ENCODE data around the gene LUZP2. TPM values are rescaled to one million over a fixed set of nuclear protein-coding genes. Genes with fewer than 3 reads are reported as not detected.

The LUZP2 gene
- total and polyA plus RNA-seq, 12 donors: 11.2 to 72.0 (median 20.6) TPM

DNA sequence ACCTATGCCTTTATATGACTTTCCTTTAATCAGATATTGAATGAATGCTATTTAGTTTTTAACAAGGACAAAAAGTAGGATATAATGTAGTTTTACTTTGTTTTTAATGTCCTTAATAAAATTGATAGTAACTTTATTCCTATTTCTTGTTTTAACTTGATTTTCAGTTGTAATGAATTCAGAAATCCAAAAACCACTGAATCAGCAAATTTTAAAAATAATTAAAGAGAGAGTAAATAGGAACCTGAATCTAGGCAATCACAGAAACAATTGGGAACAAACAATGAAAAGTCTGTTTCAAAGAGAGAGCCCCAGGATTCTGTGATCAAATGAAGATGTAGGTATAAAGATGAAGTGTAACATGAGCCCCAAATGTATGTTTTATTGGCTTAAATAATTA is 556.0 kb downstream of the LUZP2 start:
- intact Hi-C loops (cut with DNase I): no loop called here
- H3K9me3 ChIP-seq (replicated peaks in 1 of 3): no peaks in the 10 kb centered on the region
- H3K36me3 ChIP-seq (replicated peaks in 1 of 2): no peaks in the 10 kb centered on the region
- H3K27me3 ChIP-seq: no peaks in the 10 kb centered on the region
- no peak overlapping the region for H3K27ac ChIP-seq
- TF ChIP-seq POLR2A (IDR thresholded peaks at IDR 0.05): no peak
- TF ChIP-seq, protein P1, sequence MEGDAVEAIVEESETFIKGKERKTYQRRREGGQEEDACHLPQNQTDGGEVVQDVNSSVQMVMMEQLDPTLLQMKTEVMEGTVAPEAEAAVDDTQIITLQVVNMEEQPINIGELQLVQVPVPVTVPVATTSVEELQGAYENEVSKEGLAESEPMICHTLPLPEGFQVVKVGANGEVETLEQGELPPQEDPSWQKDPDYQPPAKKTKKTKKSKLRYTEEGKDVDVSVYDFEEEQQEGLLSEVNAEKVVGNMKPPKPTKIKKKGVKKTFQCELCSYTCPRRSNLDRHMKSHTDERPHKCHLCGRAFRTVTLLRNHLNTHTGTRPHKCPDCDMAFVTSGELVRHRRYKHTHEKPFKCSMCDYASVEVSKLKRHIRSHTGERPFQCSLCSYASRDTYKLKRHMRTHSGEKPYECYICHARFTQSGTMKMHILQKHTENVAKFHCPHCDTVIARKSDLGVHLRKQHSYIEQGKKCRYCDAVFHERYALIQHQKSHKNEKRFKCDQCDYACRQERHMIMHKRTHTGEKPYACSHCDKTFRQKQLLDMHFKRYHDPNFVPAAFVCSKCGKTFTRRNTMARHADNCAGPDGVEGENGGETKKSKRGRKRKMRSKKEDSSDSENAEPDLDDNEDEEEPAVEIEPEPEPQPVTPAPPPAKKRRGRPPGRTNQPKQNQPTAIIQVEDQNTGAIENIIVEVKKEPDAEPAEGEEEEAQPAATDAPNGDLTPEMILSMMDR (IDR thresholded peaks at IDR 0.05): no peak
- no peak for DNase-seq
- H3K4me3 ChIP-seq: no peak overlapping the region
- H3K4me1 ChIP-seq (replicated peaks in 1 of 2): no peaks in the 10 kb centered on the region

DNA sequence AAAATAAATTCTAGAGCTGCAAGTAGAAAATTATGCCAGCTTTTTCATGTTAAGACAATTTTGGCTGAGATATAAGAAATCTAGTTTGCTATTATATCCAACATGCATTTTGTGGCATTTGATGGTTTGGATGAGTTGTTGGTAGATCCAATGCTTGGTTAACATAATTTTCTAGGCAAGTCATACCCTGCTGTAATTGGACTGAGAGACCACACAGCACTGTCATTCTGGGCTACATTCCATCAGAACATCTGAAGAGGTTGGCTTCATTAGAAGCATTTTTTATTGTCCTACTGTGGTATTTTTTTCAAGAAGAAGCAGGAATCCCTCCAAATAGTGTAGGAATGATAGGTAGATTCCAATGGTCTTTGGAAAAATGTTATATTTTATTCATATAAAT is 561.0 kb downstream of the LUZP2 start:
- Histone ChIP-seq H3K9me3 (replicated peaks in 1 of 3) (no peaks in the 10 kb centered on the region), H3K4me3 (no peak overlapping the region), H3K27me3 (no peaks in the 10 kb centered on the region), H3K27ac (no peak overlapping the region), H3K36me3 (replicated peaks in 1 of 2) (no peaks in the 10 kb centered on the region), H3K4me1 (replicated peaks in 1 of 2) (no peaks in the 10 kb centered on the region)
- intact Hi-C loops (cut with DNase I): no loop called here
- TF ChIP-seq, protein P1 (IDR thresholded peaks at IDR 0.05): no peak
- no peak for TF ChIP-seq POLR2A (IDR thresholded peaks at IDR 0.05)
- no peak for DNase-seq

DNA sequence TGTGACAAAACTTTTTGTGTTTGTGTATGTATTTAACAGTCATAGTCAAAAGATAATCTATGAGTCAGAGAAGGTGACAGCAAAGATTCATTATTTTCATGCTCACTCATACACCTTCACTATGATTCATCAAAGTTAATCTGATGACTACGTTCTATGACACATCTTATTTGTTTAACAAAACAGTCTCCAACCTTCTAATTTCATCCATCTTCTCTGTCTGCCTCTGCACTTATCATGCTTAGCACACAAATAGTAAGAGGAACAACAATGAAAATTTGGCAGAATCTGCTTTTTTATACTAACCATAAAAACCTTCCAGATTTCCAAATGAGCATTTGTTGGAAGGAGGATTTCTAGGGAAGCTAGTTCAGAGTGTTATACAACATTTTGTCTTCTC is 568.9 kb downstream of the LUZP2 start:
- H3K9me3 ChIP-seq (replicated peaks in 1 of 3): no peaks in the 10 kb centered on the region
- DNase-seq: no peak
- no peak overlapping the region for H3K27ac ChIP-seq
- H3K36me3 ChIP-seq (replicated peaks in 1 of 2): no peaks in the 10 kb centered on the region
- WGBS, 4 donors: 27 to 37% (median 31%) methylated on average over 1 of the region's 1 CpG
- no peaks in the 10 kb centered on the region for H3K4me1 ChIP-seq (replicated peaks in 1 of 2)
- H3K27me3 ChIP-seq: no peaks in the 10 kb centered on the region
- intact Hi-C loops (cut with DNase I): no loop called here
- no peak overlapping the region for H3K4me3 ChIP-seq
- TF ChIP-seq POLR2A (IDR thresholded peaks at IDR 0.05): no peak
- TF ChIP-seq, protein P1 (IDR thresholded peaks at IDR 0.05): no peak

DNA sequence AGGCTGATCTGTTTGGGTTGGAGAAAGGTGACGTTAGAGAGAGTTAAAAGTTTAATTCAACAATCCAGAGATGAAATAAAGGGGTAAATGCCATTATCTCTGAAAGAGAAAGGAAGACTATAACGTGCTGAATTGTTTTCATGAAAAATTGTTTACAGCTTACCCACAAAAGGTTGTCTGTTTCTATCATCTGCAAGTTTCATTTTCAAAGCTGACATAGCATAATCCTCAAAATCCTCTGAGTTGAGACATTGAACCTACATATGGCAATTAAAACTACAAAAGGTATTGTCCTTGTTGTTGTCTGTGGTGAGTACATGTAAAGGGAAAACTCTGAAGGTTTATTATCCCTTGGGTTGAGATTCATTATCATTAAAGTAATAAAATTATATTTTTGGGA is 569.9 kb downstream of the LUZP2 start:
- intact Hi-C loops (cut with DNase I): no loop called here
- Histone ChIP-seq H3K27ac (no peak overlapping the region), H3K4me1 (replicated peaks in 1 of 2) (no peaks in the 10 kb centered on the region), H3K27me3 (no peaks in the 10 kb centered on the region), H3K4me3 (no peak overlapping the region), H3K36me3 (replicated peaks in 1 of 2) (no peaks in the 10 kb centered on the region), H3K9me3 (replicated peaks in 1 of 3) (no peaks in the 10 kb centered on the region)
- TF ChIP-seq POLR2A (IDR thresholded peaks at IDR 0.05): no peak
- TF ChIP-seq, protein P1 (IDR thresholded peaks at IDR 0.05): no peak
- no peak for DNase-seq
- 52 to 61% (median 61%) methylated on average over 2 of the region's 2 CpGs for WGBS, 4 donors

Data from adrenal gland (tissue), 12 donors.